Common myeloid progenitor, CD34-positive (primary cell): ENCODE data around the gene MCM7. TPM values are rescaled to one million over a fixed set of nuclear protein-coding genes. Genes with fewer than 3 reads are reported as not detected.
"Not testable (repeated sequence)": the region's sequence is repeated elsewhere in the genome, so short reads cannot be mapped to it uniquely, and the experiment has no call there.

Source experiments
- CTCF ChIA-PET: fragments of 350-600 bp; sonication (Branson Sonifier 250); formaldehyde crosslinking; loops from one replicate; lab custom pipeline; 2021; ENCODE audit warnings: antibody characterized with exemption; lab: Charles Lee
- POLR2A ChIA-PET: fragments of 350-600 bp; sonication (Branson Sonifier 250); formaldehyde crosslinking; loops from one replicate; lab custom pipeline; 2021; ENCODE audit warnings: antibody characterized with exemption; lab: Charles Lee
- DNase-seq, 3 donors: peaks; one replicate each; pipeline versions ENCODE4 v3.0.0 to v3.0.0-alpha.2; 2013
- H3K27ac ChIP-seq, 2 experiments: 1 replicate in 1 of 2; 2 replicates in 1 of 2; pipeline ENCODE4 v1.7.0; 2013; ENCODE audit warnings: inconsistent platforms in 2 of 2, low read length in 2 of 2, mild to moderate bottlenecking in 2 of 2, low read depth in 1 of 2, moderate library complexity in 1 of 2; ENCODE audit not compliant: severe bottlenecking in 2 of 2, insufficient read depth in 1 of 2, poor library complexity in 1 of 2
- H3K27me3 ChIP-seq, 5 experiments: replicated peaks in 2 of 5; 1 replicate in 3 of 5; 2 replicates in 2 of 5; pipeline versions ENCODE4 v1.6.1 to v1.7.0; 2013; ENCODE audit warnings: low read length in 4 of 5, mild to moderate bottlenecking in 2 of 5, moderate library complexity in 2 of 5, inconsistent platforms in 1 of 5; ENCODE audit not compliant: insufficient read depth in 5 of 5, control insufficient read depth in 4 of 5
- H3K36me3 ChIP-seq, 4 experiments: 1 replicate in 2 of 4; 2 replicates in 2 of 4; pipeline versions ENCODE4 v1.6.1 to v1.7.0; 2013; ENCODE audit warnings: low read length in 3 of 4, control low read depth in 1 of 4, mild to moderate bottlenecking in 1 of 4; ENCODE audit not compliant: control insufficient read depth in 4 of 4, insufficient read depth in 4 of 4
- H3K4me1 ChIP-seq, 4 experiments: 1 replicate in 3 of 4; 2 replicates in 1 of 4; pipeline versions ENCODE4 v1.6.1 to v1.7.1; 2013; ENCODE audit warnings: low read length in 3 of 4, mild to moderate bottlenecking in 3 of 4, control low read depth in 1 of 4, inconsistent platforms in 1 of 4, moderate library complexity in 1 of 4; ENCODE audit not compliant: control insufficient read depth in 4 of 4, insufficient read depth in 4 of 4; ENCODE audit errors: control extremely low read depth in 1 of 4
- H3K4me3 ChIP-seq, 7 experiments: 1 replicate in 4 of 7; 2 replicates in 3 of 7; pipeline versions ENCODE4 v1.5.1 to v1.7.0; 2013; ENCODE audit warnings: mild to moderate bottlenecking in 7 of 7, low read length in 6 of 7, moderate library complexity in 6 of 7, inconsistent platforms in 2 of 7, low read depth in 2 of 7, control low read depth in 1 of 7; ENCODE audit not compliant: insufficient read depth in 4 of 7, control insufficient read depth in 1 of 7; ENCODE audit errors: extremely low read depth in 1 of 7
- H3K9me3 ChIP-seq, 5 experiments: 1 replicate in 4 of 5; 2 replicates in 1 of 5; pipeline versions ENCODE4 v1.6.1 to v1.7.1; 2013; ENCODE audit warnings: low read length in 4 of 5, mild to moderate bottlenecking in 2 of 5, inconsistent platforms in 1 of 5, low read depth in 1 of 5, moderate library complexity in 1 of 5; ENCODE audit not compliant: control insufficient read depth in 4 of 5, insufficient read depth in 2 of 5; ENCODE audit errors: control extremely low read depth in 1 of 5
- WGBS: methylation state at CpG from one replicate; pipeline ENCODE4 v1.1.5; 2013; ENCODE audit not compliant: insufficient coverage; 5-methylcytosine and 5-hydroxymethylcytosine counted together
- polyA plus RNA-seq: library from polyadenylated mRNA; unstranded; fragments of 120-200 nt; gene quantifications from one replicate; pipeline ENCODE4 v1.2.1, GENCODE V29; 2013

MCM7 gene
- 138 TPM for polyA plus RNA-seq

GRCh38 chr7:100101016-100101862 lies at the start of gene MCM7, which contains the start of gene AP4M1:
Gene MCM7, minus strand, starts transcription at chr7:100101397. Its CDS starts 103 bp downstream, at chr7:100101294.
Gene AP4M1, plus strand, starts transcription at chr7:100101643. Its CDS starts 72 bp downstream, at chr7:100101715.
- DNase-seq: peak; percentile 97 to 98 (median 98)
- ChIA-PET POLR2A (interaction anchor here (0.6 to 2.0 kb wide), 14 partner anchors 10 to 328 kb away, joined by 3 to 13 read pairs (median 4); partner anchors contain the start of genes CNPY4, COPS6, MBLAC1 and MEPCE), CTCF (interaction anchor here (0.7 to 2.2 kb wide), 13 partner anchors 7 to 32 kb away, joined by 3 to 8 read pairs (median 5); partner anchors contain the start of gene COPS6)
- Histone ChIP-seq H3K27ac (peak within 1 kb of the TSS; percentile 86 to 90), H3K36me3 (peaks cover 17 to 64% (median 41%) of the 10 kb centered on the region in 4 experiments), H3K4me3 (peak within 1 kb of the TSS; percentile 56 to 93 (median 88)), H3K9me3 (no peaks in the 10 kb centered on the region), H3K27me3 (no peaks in the 10 kb centered on the region), H3K4me1 (peaks cover 7 to 25% (median 15%) of the 10 kb centered on the region in 4 experiments)
- WGBS: 0% methylated on average over 56 of the region's 80 CpGs

GRCh38 chr7:100148559-100149328 lies 47.5 kb upstream of the MCM7 start, which contains the start of gene LAMTOR4:
Gene LAMTOR4, plus strand, starts transcription at chr7:100148918. Its CDS starts 55 bp downstream, at chr7:100148973.
- ChIA-PET POLR2A (interaction anchor here (0.6 kb wide), 1 partner anchor 310 kb away, joined by 3 read pairs; no protein-coding TSS in a partner anchor), CTCF (interaction anchor here (1.3 to 4.5 kb wide), 3 partner anchors 8 to 18 kb away, joined by 3 to 22 read pairs (median 9); no protein-coding TSS in a partner anchor)
- H3K4me3 ChIP-seq: peak within 1 kb of the TSS; percentile 64 to 97 (median 92)
- peak; percentile 98 to 99 (median 99) for DNase-seq
- no peaks in the 10 kb centered on the region for H3K9me3 ChIP-seq
- WGBS: 0% methylated on average over 33 of the region's 46 CpGs
- H3K4me1 ChIP-seq: peaks cover 9 to 31% (median 25%) of the 10 kb centered on the region in 4 experiments
- peak within 1 kb of the TSS; percentile 70 to 85 for H3K27ac ChIP-seq
- peaks cover 0 to 11% (median 6%) of the 10 kb centered on the region in 4 experiments for H3K36me3 ChIP-seq
- no peaks in the 10 kb centered on the region for H3K27me3 ChIP-seq

- Histone ChIP-seq H3K36me3 (peaks cover 0 to 5% (median 3%) of the 10 kb centered on the region in 4 experiments), H3K27ac (peak overlapping the region in 1 of 2 experiments; percentile 85), H3K27me3 (no peaks in the 10 kb centered on the region), H3K4me1 (peaks cover 9 to 31% (median 25%) of the 10 kb centered on the region in 4 experiments), H3K4me3 (peak overlapping the region; percentile 25 to 97 (median 92)), H3K9me3 (no peaks in the 10 kb centered on the region)
- ChIA-PET POLR2A (interaction anchor here (0.6 kb wide), 1 partner anchor 311 kb away, joined by 3 read pairs; no protein-coding TSS in a partner anchor), CTCF (interaction anchor here (1.1 to 4.5 kb wide), 4 partner anchors 8 to 20 kb away, joined by 3 to 22 read pairs (median 6); no protein-coding TSS in a partner anchor)
- no peak for DNase-seq
- 14% methylated on average over 13 of the region's 14 CpGs for WGBS
Measured at GRCh38 chr7:100148225-100148558, 47.0 kb upstream of the MCM7 start.

GRCh38 chr7:100147278-100147677 lies 46.1 kb upstream of the MCM7 start:
- ChIA-PET POLR2A (no interaction called here), CTCF (interaction anchor here (1.1 to 4.5 kb wide), 3 partner anchors 9 to 19 kb away, joined by 3 to 22 read pairs (median 9); no protein-coding TSS in a partner anchor)
- H3K9me3 ChIP-seq: no peaks in the 10 kb centered on the region
- H3K4me1 ChIP-seq: peaks cover 9 to 25% (median 22%) of the 10 kb centered on the region in 4 experiments
- WGBS: no CpG with 5 or more reads among the region's 2 CpGs
- no peak overlapping the region for H3K27ac ChIP-seq
- H3K4me3 ChIP-seq: no peak overlapping the region
- H3K27me3 ChIP-seq: no peaks in the 10 kb centered on the region
- H3K36me3 ChIP-seq: peaks cover 0 to 2% (median under 1%) of the 10 kb centered on the region in 4 experiments
- no peak for DNase-seq

- CTCF ChIA-PET: interaction anchor here (4.5 kb wide), 1 partner anchor 13 kb away, joined by 22 read pairs; no protein-coding TSS in a partner anchor
- H3K27me3 ChIP-seq, H3K27ac ChIP-seq, H3K9me3 ChIP-seq, H3K4me3 ChIP-seq, POLR2A ChIA-PET, DNase-seq, H3K36me3 ChIP-seq: not testable (repeated sequence)
- WGBS: 100% methylated on average over 2 of the region's 4 CpGs
- H3K4me1 ChIP-seq: peaks cover 6 to 24% (median 20%) of the 10 kb centered on the region in 4 experiments
Measured at GRCh38 chr7:100146350-100146749, 45.2 kb upstream of the MCM7 start.

- CTCF ChIA-PET: interaction anchor here (3.8 kb wide), 1 partner anchor 11 kb away, joined by 20 read pairs; no protein-coding TSS in a partner anchor
Measured at GRCh38 chr7:100142461-100142860, 41.3 kb upstream of the MCM7 start.

More at GRCh38 chr7:100142461-100142860, 41.3 kb upstream of the MCM7 start:
- no peak for DNase-seq
- H3K36me3 ChIP-seq: no peaks in the 10 kb centered on the region
- no peak overlapping the region for H3K4me3 ChIP-seq
- POLR2A ChIA-PET: no interaction called here
- H3K9me3 ChIP-seq: no peaks in the 10 kb centered on the region
- H3K4me1 ChIP-seq: peaks cover 2 to 14% (median 8%) of the 10 kb centered on the region in 4 experiments
- H3K27me3 ChIP-seq: no peaks in the 10 kb centered on the region
- H3K27ac ChIP-seq: no peak overlapping the region
- 100% methylated on average over 3 of the region's 3 CpGs for WGBS
